Lung (tissue), 12 donors: ENCODE results near the gene RGMA. TPM values are rescaled to one million over a fixed set of nuclear protein-coding genes. Genes with fewer than 3 reads are reported as not detected.

ENCODE experiments used
- ATAC-seq: fragments of 200-7000 bp; cut with Tn5 transposase; one replicate; pipeline ENCODE4 v1.9.1; 2020; ENCODE audit warnings: moderate number of reproducible peaks; ENCODE audit not compliant: insufficient read depth, low FRiP score
- DNase-seq, 3 donors: peaks; one replicate each; pipeline ENCODE4 v3.0.0-alpha.2; 2013 to 2017
- H3K27ac ChIP-seq, 2 donors: one replicate each; pipeline ENCODE4 v1.5.1; 2013; ENCODE audit warnings: mild to moderate bottlenecking in 2 of 2, moderate library complexity in 2 of 2, control low read depth in 1 of 2, inconsistent platforms in 1 of 2, low read depth in 1 of 2, low read length in 1 of 2
- H3K27me3 ChIP-seq, 3 donors: one replicate each; pipeline ENCODE4 v1.5.1; 2013; ENCODE audit warnings: low read length in 2 of 3; ENCODE audit not compliant: control insufficient read depth in 3 of 3, insufficient read depth in 3 of 3
- H3K36me3 ChIP-seq, 4 donors: one replicate each; pipeline ENCODE4 v1.5.1; 2013; ENCODE audit warnings: low read length in 4 of 4, mild to moderate bottlenecking in 1 of 4, moderate library complexity in 1 of 4; ENCODE audit not compliant: control insufficient read depth in 4 of 4, insufficient read depth in 4 of 4
- H3K4me1 ChIP-seq, 5 donors: one replicate each; pipeline ENCODE4 v1.5.1; 2013; ENCODE audit warnings: low read length in 5 of 5, mild to moderate bottlenecking in 2 of 5, moderate library complexity in 1 of 5; ENCODE audit not compliant: control insufficient read depth in 5 of 5, insufficient read depth in 5 of 5
- H3K4me3 ChIP-seq: one replicate; pipeline ENCODE4 v1.5.1; 2013; ENCODE audit warnings: mild to moderate bottlenecking, control low read depth, moderate library complexity
- H3K9ac ChIP-seq, 2 donors: one replicate each; pipeline ENCODE4 v1.5.1; 2013; ENCODE audit warnings: low read length in 2 of 2, control low read depth in 1 of 2; ENCODE audit not compliant: insufficient read depth in 1 of 2
- H3K9me3 ChIP-seq, 4 donors: one replicate each; pipeline ENCODE4 v1.5.1; 2013; ENCODE audit warnings: low read length in 3 of 4, mild to moderate bottlenecking in 1 of 4, moderate library complexity in 1 of 4; ENCODE audit not compliant: control insufficient read depth in 4 of 4, insufficient read depth in 3 of 4
- WGBS, 2 donors: extraction: QIAGEN DNeasy Blood & Tissue Kit; methylation state at CpG; one replicate each; pipeline ENCODE4 v1.1.7; 2013; 5-methylcytosine and 5-hydroxymethylcytosine counted together
- polyA plus RNA-seq, 2 donors: library from polyadenylated mRNA; stranded (reverse); fragments of 200-250 nt; gene quantifications; one replicate each; pipeline ENCODE4 v1.2.1, GENCODE V29; 2013
- total RNA-seq, 2 donors: library from RNA; depleted of rRNA in 1 of 2; stranded (reverse); fragments of >200 nt in 1 of 2; gene quantifications; one replicate each; pipeline ENCODE4 v1.2.1, GENCODE V29; 2014 to 2021
- TF ChIP-seq, protein P1 (sequence below): IDR thresholded peaks from 2 replicates; pipeline ENCODE4 v1.5.1; 2012; ENCODE audit warnings: mild to moderate bottlenecking; ENCODE audit errors: control extremely low read depth, extremely low read depth
- donor health status: control.
- donor health status: control.
- donor health status: Bipolar disorder and iron deficiency.
- donor health status: healthy.
- donor health status: DM: yes; HTN: yes; CAD: no.

Gene RGMA
- total and polyA plus RNA-seq, 4 donors: 2.3 to 11.3 (median 5.0) TPM

- Histone ChIP-seq H3K9ac (no peak overlapping the region), H3K9me3 (peaks cover 0 to 3% (median 0%) of the 10 kb centered on the region in 4 donors), H3K4me3 (no peak overlapping the region), H3K36me3 (peaks cover 0 to 5% (median 0%) of the 10 kb centered on the region in 4 donors), H3K27me3 (no peaks in the 10 kb centered on the region), H3K27ac (no peak overlapping the region), H3K4me1 (peaks cover 0 to 17% (median 5%) of the 10 kb centered on the region in 5 donors)
- TF ChIP-seq, protein P1, sequence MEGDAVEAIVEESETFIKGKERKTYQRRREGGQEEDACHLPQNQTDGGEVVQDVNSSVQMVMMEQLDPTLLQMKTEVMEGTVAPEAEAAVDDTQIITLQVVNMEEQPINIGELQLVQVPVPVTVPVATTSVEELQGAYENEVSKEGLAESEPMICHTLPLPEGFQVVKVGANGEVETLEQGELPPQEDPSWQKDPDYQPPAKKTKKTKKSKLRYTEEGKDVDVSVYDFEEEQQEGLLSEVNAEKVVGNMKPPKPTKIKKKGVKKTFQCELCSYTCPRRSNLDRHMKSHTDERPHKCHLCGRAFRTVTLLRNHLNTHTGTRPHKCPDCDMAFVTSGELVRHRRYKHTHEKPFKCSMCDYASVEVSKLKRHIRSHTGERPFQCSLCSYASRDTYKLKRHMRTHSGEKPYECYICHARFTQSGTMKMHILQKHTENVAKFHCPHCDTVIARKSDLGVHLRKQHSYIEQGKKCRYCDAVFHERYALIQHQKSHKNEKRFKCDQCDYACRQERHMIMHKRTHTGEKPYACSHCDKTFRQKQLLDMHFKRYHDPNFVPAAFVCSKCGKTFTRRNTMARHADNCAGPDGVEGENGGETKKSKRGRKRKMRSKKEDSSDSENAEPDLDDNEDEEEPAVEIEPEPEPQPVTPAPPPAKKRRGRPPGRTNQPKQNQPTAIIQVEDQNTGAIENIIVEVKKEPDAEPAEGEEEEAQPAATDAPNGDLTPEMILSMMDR: no peak
- DNase-seq: no peak
- 93 to 96% methylated on average over 35 to 38 of the region's 38 CpGs for WGBS, 2 donors
- no peak for ATAC-seq
Measured at GRCh38 chr15:93066224-93066681, 22.8 kb downstream of the RGMA start.

- H3K9me3 ChIP-seq: peaks cover 0 to 3% (median 0%) of the 10 kb centered on the region in 4 donors
- H3K27me3 ChIP-seq: no peaks in the 10 kb centered on the region
- peaks cover 0 to 14% (median 5%) of the 10 kb centered on the region in 5 donors for H3K4me1 ChIP-seq
- no peak overlapping the region for H3K27ac ChIP-seq
- H3K9ac ChIP-seq: no peak overlapping the region
- DNase-seq (no peak), ATAC-seq (no peak)
- TF ChIP-seq, protein P1: no peak
- 93 to 95% methylated on average over 23 of the region's 23 CpGs for WGBS, 2 donors
- H3K4me3 ChIP-seq: no peak overlapping the region
- H3K36me3 ChIP-seq: peaks cover 0 to 5% (median 0%) of the 10 kb centered on the region in 4 donors
Measured at GRCh38 chr15:93065641-93066045, 23.4 kb downstream of the RGMA start.

GRCh38 chr15:93063796-93064690 is 25.0 kb downstream of the RGMA start:
- ATAC-seq: no peak
- WGBS, 2 donors: 64 to 72% methylated on average over 23 of the region's 23 CpGs
- H3K4me3 ChIP-seq: no peak overlapping the region
- DNase-seq: no peak
- no peak overlapping the region for H3K9ac ChIP-seq
- TF ChIP-seq, protein P1: no peak
- H3K9me3 ChIP-seq: peaks cover 0 to 3% (median 0%) of the 10 kb centered on the region in 4 donors
- H3K4me1 ChIP-seq: peaks cover 0 to 8% (median 4%) of the 10 kb centered on the region in 5 donors
- H3K27ac ChIP-seq: no peak overlapping the region
- H3K36me3 ChIP-seq: peaks cover 0 to 5% (median 0%) of the 10 kb centered on the region in 4 donors
- H3K27me3 ChIP-seq: no peaks in the 10 kb centered on the region
